DND-41 (cell line): ENCODE results near the gene ZNF528.
A peak's percentile ranks its signal among the peaks of the same experiment; 100 is the strongest.

Experiments used
- ATAC-seq: fragments of 200-7000 bp; cut with Tn5 transposase; 3 replicates; pipeline ENCODE4 v1.9.1; 2021; ENCODE audit warnings: low read depth; ENCODE audit not compliant: insufficient read depth
- DNase-seq: peaks from one replicate; pipeline ENCODE4 v3.0.0-alpha.2; 2020
- H2AFZ ChIP-seq: 2 replicates; pipeline ENCODE4 v1.6.0; 2012; ENCODE audit warnings: low read depth, low read length
- H3K27ac ChIP-seq: 2 replicates; pipeline ENCODE4 v1.5.1; 2012; ENCODE audit warnings: low read length, inconsistent platforms
- H3K27me3 ChIP-seq: fragments of 200-600 bp; sonication (generic); 2 replicates; pipeline ENCODE4 v1.6.0; 2012; ENCODE audit warnings: low read length, mild to moderate bottlenecking, inconsistent platforms; ENCODE audit not compliant: insufficient read depth, poor library complexity
- H3K36me3 ChIP-seq: 2 replicates; pipeline ENCODE4 v1.5.1; 2012; ENCODE audit warnings: low read length, inconsistent platforms; ENCODE audit not compliant: insufficient read depth
- H3K4me1 ChIP-seq: 2 replicates; pipeline ENCODE4 v1.5.1; 2012; ENCODE audit warnings: mild to moderate bottlenecking, low read length; ENCODE audit not compliant: insufficient read depth
- H3K4me2 ChIP-seq: 2 replicates; pipeline ENCODE4 v1.6.0; 2012; ENCODE audit warnings: mild to moderate bottlenecking, moderate library complexity, low read length, inconsistent platforms; ENCODE audit not compliant: insufficient read depth
- H3K4me3 ChIP-seq, 2 experiments: fragments of 200-600 bp in 1 of 2; shearing (Covaris generic) in 1 of 2; 2 replicates each; pipeline ENCODE4 v1.5.1; 2012 to 2016; ENCODE audit warnings: inconsistent platforms in 2 of 2, low read length in 2 of 2, mild to moderate bottlenecking in 2 of 2, low read depth in 1 of 2, moderate library complexity in 1 of 2
- H3K79me2 ChIP-seq: 2 replicates; pipeline ENCODE4 v1.6.0; 2012; ENCODE audit warnings: low read length, inconsistent platforms; ENCODE audit not compliant: insufficient read depth
- H3K9ac ChIP-seq: 2 replicates; pipeline ENCODE4 v1.6.0; 2012; ENCODE audit warnings: low read depth, mild to moderate bottlenecking, inconsistent platforms, low read length, moderate library complexity
- H3K9me3 ChIP-seq: 2 replicates; pipeline ENCODE4 v1.5.1; 2012; ENCODE audit warnings: low read length, moderate library complexity, mild to moderate bottlenecking, inconsistent platforms; ENCODE audit not compliant: insufficient read depth, severe bottlenecking
- H4K20me1 ChIP-seq: 2 replicates; pipeline ENCODE4 v1.6.0; 2012; ENCODE audit warnings: low read length; ENCODE audit not compliant: insufficient read depth
- CTCF ChIP-seq: IDR thresholded peaks from 2 replicates; pipeline ENCODE4 v1.5.1; 2012; ENCODE audit warnings: borderline replicate concordance, low read length, moderate library complexity, mild to moderate bottlenecking; ENCODE audit not compliant: poor library complexity, severe bottlenecking; ENCODE audit errors: extremely low read depth
- EZH2 ChIP-seq: IDR thresholded peaks from 3 replicates; pipeline ENCODE4 v1.6.1; 2012; ENCODE audit warnings: borderline replicate concordance, low read depth, mild to moderate bottlenecking, moderate library complexity, low read length, inconsistent platforms; ENCODE audit not compliant: severe bottlenecking

ZNF528 gene

GRCh38 chr19:52397310-52398080, at the start of gene ZNF528:
Gene ZNF528, plus strand, starts transcription at chr19:52397849. Its CDS starts 4,165 bp downstream, at chr19:52402014.
- Histone ChIP-seq H3K4me2 (peak within 1 kb of the TSS; percentile 94), H3K9me3 (no peaks in the 10 kb centered on the region), H3K27me3 (no peaks in the 10 kb centered on the region), H3K9ac (peak within 1 kb of the TSS; percentile 92), H3K4me3 (peak within 1 kb of the TSS; percentile 93 to 98), H4K20me1 (no peaks in the 10 kb centered on the region), H3K36me3 (peaks cover 58% of the 10 kb centered on the region), H3K79me2 (peaks cover 61% of the 10 kb centered on the region), H3K4me1 (peaks cover 39% of the 10 kb centered on the region), H2AFZ (peak within 1 kb of the TSS; percentile 94), H3K27ac (peak within 1 kb of the TSS; percentile 96)
- DNase-seq (peak; percentile 98), ATAC-seq (peak; percentile 97)
- TF ChIP-seq EZH2, result no peak
- TF ChIP-seq CTCF, result no peak

GRCh38 chr19:52351512-52351911, 46.1 kb upstream of the ZNF528 start:
- Histone ChIP-seq H3K36me3 (peaks cover 82% of the 10 kb centered on the region), H2AFZ (peak overlapping the region; percentile 44; the same call in 1 of the 2 replicates), H3K9me3 (no peaks in the 10 kb centered on the region), H3K4me2 (no peak overlapping the region), H3K79me2 (no peaks in the 10 kb centered on the region), H3K4me1 (no peaks in the 10 kb centered on the region), H4K20me1 (no peaks in the 10 kb centered on the region), H3K4me3 (no peak overlapping the region), H3K27me3 (no peaks in the 10 kb centered on the region), H3K27ac (peak overlapping the region; percentile 41; the same call in 1 of the 2 replicates), H3K9ac (no peak overlapping the region)
- ATAC-seq (peak; percentile 92), DNase-seq (peak; percentile 70)
- TF ChIP-seq CTCF, result peak; percentile 76
- TF ChIP-seq EZH2, result no peak

GRCh38 chr19:52366414-52366824, 31.2 kb upstream of the ZNF528 start:
- H3K4me3 ChIP-seq, result no peak overlapping the region
- no peaks in the 10 kb centered on the region for H3K79me2 ChIP-seq
- H3K36me3 ChIP-seq, result peaks cover 60% of the 10 kb centered on the region
- no peak overlapping the region for H3K4me2 ChIP-seq
- H2AFZ ChIP-seq, result no peak overlapping the region
- TF ChIP-seq EZH2, result no peak
- TF ChIP-seq CTCF, result no peak
- peaks cover 37% of the 10 kb centered on the region for H3K9me3 ChIP-seq
- no peak overlapping the region for H3K27ac ChIP-seq
- no peak for DNase-seq
- H4K20me1 ChIP-seq, result no peaks in the 10 kb centered on the region
- H3K9ac ChIP-seq, result no peak overlapping the region
- H3K27me3 ChIP-seq, result no peaks in the 10 kb centered on the region
- no peaks in the 10 kb centered on the region for H3K4me1 ChIP-seq
- no peak for ATAC-seq
